Measurements from ENCODE around the gene BMF. TPM values are rescaled to one million over a fixed set of nuclear protein-coding genes. Genes with fewer than 3 reads are reported as not detected.
"Not testable (repeated sequence)": the region's sequence is repeated elsewhere in the genome, so short reads cannot be mapped to it uniquely, and the experiment has no call there.

The BMF gene
- total RNA-seq, result 10 to 100 TPM; 13.1 to 32.5 TPM

- peaks cover 24 to 47% of the 10 kb centered on the region in 2 donors for H3K4me1 ChIP-seq (ENCODE audit: control insufficient read depth in 1 of 2, low read depth in 2 of 2)
- DNase-seq (ENCODE audit: low spot score), result peak; percentile 97
- peak; percentile 21 for TF ChIP-seq CTCF (IDR thresholded peaks at IDR 0.05)
These were observed at the start of gene BMF for GRCh38 chr15:40108855-40109735. BMF (minus strand) TSS chr15:40108879; CDS start chr15:40106086, 2,793 bp downstream.

GRCh38 chr15:40157778-40158447 lies 49.2 kb upstream of the BMF start:
- Histone ChIP-seq H3K27me3 (replicated peaks; ENCODE audit: insufficient read depth) (no peaks in the 10 kb centered on the region), H3K4me1 (ENCODE audit: control insufficient read depth in 1 of 2, low read depth in 2 of 2) (peaks cover 4 to 5% of the 10 kb centered on the region in 2 donors), H3K27ac (no peak overlapping the region), H3K9me3 (no peaks in the 10 kb centered on the region), H3K4me3 (no peak overlapping the region), H3K36me3 (no peaks in the 10 kb centered on the region)
- DNase-seq (ENCODE audit: low spot score), result no peak
- no peak for TF ChIP-seq CTCF (IDR thresholded peaks at IDR 0.05)
- no peak for ATAC-seq (ENCODE audit: insufficient number of reproducible peaks, low FRiP score, low read depth)

More at GRCh38 chr15:40108855-40109735, at the start of gene BMF:
- H3K9me3 ChIP-seq, result no peaks in the 10 kb centered on the region
- peak; percentile 64 for ATAC-seq (ENCODE audit: insufficient number of reproducible peaks, low FRiP score, low read depth)
- no peaks in the 10 kb centered on the region for H3K36me3 ChIP-seq
- peak within 1 kb of the TSS; percentile 99 for H3K4me3 ChIP-seq
- H3K27ac ChIP-seq, result peak within 1 kb of the TSS; percentile 87 to 95
- H3K27me3 ChIP-seq (replicated peaks; ENCODE audit: insufficient read depth), result no peaks in the 10 kb centered on the region

- ATAC-seq (ENCODE audit: insufficient number of reproducible peaks, low FRiP score, low read depth) (no peak), DNase-seq (ENCODE audit: low spot score) (no peak)
- Histone ChIP-seq H3K27me3 (replicated peaks; ENCODE audit: insufficient read depth) (no peaks in the 10 kb centered on the region), H3K36me3 (no peaks in the 10 kb centered on the region), H3K4me1 (ENCODE audit: control insufficient read depth in 1 of 2, low read depth in 2 of 2) (no peaks in the 10 kb centered on the region), H3K27ac (no peak overlapping the region), H3K4me3 (no peak overlapping the region), H3K9me3 (no peaks in the 10 kb centered on the region)
- TF ChIP-seq CTCF (IDR thresholded peaks at IDR 0.05), result no peak
These were observed 46.7 kb upstream of the BMF start for GRCh38 chr15:40155270-40155910.

GRCh38 chr15:40154821-40155220 lies 46.1 kb upstream of the BMF start:
- not testable (repeated sequence) for H3K27me3 ChIP-seq (replicated peaks; ENCODE audit: insufficient read depth); DNase-seq (ENCODE audit: low spot score); ATAC-seq (ENCODE audit: insufficient number of reproducible peaks, low FRiP score, low read depth); H3K27ac ChIP-seq; H3K4me3 ChIP-seq; H3K36me3 ChIP-seq; H3K9me3 ChIP-seq; H3K4me1 ChIP-seq (ENCODE audit: control insufficient read depth in 1 of 2, low read depth in 2 of 2)

- Histone ChIP-seq H3K36me3 (no peaks in the 10 kb centered on the region), H3K4me3 (no peak overlapping the region), H3K27me3 (replicated peaks; ENCODE audit: insufficient read depth) (no peaks in the 10 kb centered on the region), H3K4me1 (ENCODE audit: control insufficient read depth in 1 of 2, low read depth in 2 of 2) (no peaks in the 10 kb centered on the region), H3K27ac (no peak overlapping the region), H3K9me3 (no peaks in the 10 kb centered on the region)
- TF ChIP-seq CTCF (IDR thresholded peaks at IDR 0.05), result no peak
- DNase-seq (ENCODE audit: low spot score) (no peak), ATAC-seq (ENCODE audit: insufficient number of reproducible peaks, low FRiP score, low read depth) (no peak)
These were observed 43.3 kb upstream of the BMF start for GRCh38 chr15:40151991-40152390.

Measured in thoracic aorta (tissue), 2 donors.